GM12872 (cell line): ENCODE results near the gene GBF1.

Source experiments
- CTCF ChIP-seq: IDR thresholded peaks from 3 replicates; pipeline ENCODE4 v1.5.1; 2011; ENCODE audit warnings: low read depth, mild to moderate bottlenecking, low read length, moderate library complexity; ENCODE audit not compliant: insufficient read depth

Gene GBF1

GRCh38 chr10:102408728-102409603 lies 163.6 kb downstream of the GBF1 start:
- no peak for TF ChIP-seq CTCF

- TF ChIP-seq CTCF, result no peak
Observed at GRCh38 chr10:102409604-102410428, 164.5 kb downstream of the GBF1 start.

GRCh38 chr10:102410429-102411073 lies 165.2 kb downstream of the GBF1 start:
- TF ChIP-seq CTCF, result no peak

GRCh38 chr10:102411341-102412255 lies 166.3 kb downstream of the GBF1 start:
- no peak for TF ChIP-seq CTCF

- no peak for TF ChIP-seq CTCF
Observed at GRCh38 chr10:102412293-102412692, 167.0 kb downstream of the GBF1 start.

- no peak for TF ChIP-seq CTCF
Observed at GRCh38 chr10:102413053-102413705, 167.8 kb downstream of the GBF1 start.
